Activated CD8-positive, alpha-beta T cell treated with anti-CD3 and anti-CD28 coated beads for 36 hours (primary cell): ENCODE measurements around the gene GRB14. TPM values are rescaled to one million over a fixed set of nuclear protein-coding genes. Genes with fewer than 3 reads are reported as not detected.

Experiments
- ATAC-seq: fragments of 200-7000 bp; cut with Tn5 transposase; one replicate; pipeline ENCODE4 v1.10.0; 2021; ENCODE audit warnings: mild to moderate bottlenecking, moderate library complexity
- CTCF ChIA-PET: fragments of 350-600 bp; sonication (Branson Sonifier 250); formaldehyde crosslinking; loops from one replicate; lab custom pipeline; 2021; ENCODE audit warnings: antibody characterized with exemption; lab: Charles Lee
- POLR2A ChIA-PET: fragments of 350-600 bp; sonication (Branson Sonifier 250); formaldehyde crosslinking; loops from one replicate; lab custom pipeline; 2021; ENCODE audit warnings: antibody characterized with exemption; lab: Charles Lee
- DNase-seq: peaks from one replicate; pipeline ENCODE4 v3.0.0-alpha.2; 2020
- H3K27ac Mint-ChIP-seq: one replicate; pipeline ENCODE4 v1.8.0; 2021; ENCODE audit warnings: mild to moderate bottlenecking, mixed read lengths
- H3K27me3 Mint-ChIP-seq: one replicate; pipeline ENCODE4 v1.8.0; 2021; ENCODE audit warnings: mixed read lengths
- H3K36me3 Mint-ChIP-seq: one replicate; pipeline ENCODE4 v1.8.0; 2021; ENCODE audit warnings: low read depth, mixed read lengths
- H3K4me1 Mint-ChIP-seq: one replicate; pipeline ENCODE4 v1.8.0; 2021; ENCODE audit warnings: low read depth, mixed read lengths
- H3K4me3 Mint-ChIP-seq: one replicate; pipeline ENCODE4 v1.8.0; 2021; ENCODE audit warnings: mild to moderate bottlenecking, moderate library complexity, mixed read lengths
- H3K9me3 Mint-ChIP-seq: one replicate; pipeline ENCODE4 v1.8.0; 2021; ENCODE audit warnings: mixed read lengths
- intact Hi-C: fragments of 100-400 bp; cut with micrococcal nuclease; formaldehyde crosslinking; loops from one replicate; pipeline ENCODE4 v1.10.0; 2022
- total RNA-seq, 2 experiments: library from RNA; stranded (reverse); gene quantifications; one replicate each; pipeline ENCODE4 v1.2.3, GENCODE V29; 2021
- TF ChIP-seq, protein P1 (sequence below): fragments of 200-600 bp; IDR thresholded peaks from one replicate; pipeline ENCODE4 v1.8.0; 2022; ENCODE audit warnings: antibody characterized with exemption, mild to moderate bottlenecking

The GRB14 gene
- total RNA-seq, 2 experiments from 2014 or later: not detected

DNA sequence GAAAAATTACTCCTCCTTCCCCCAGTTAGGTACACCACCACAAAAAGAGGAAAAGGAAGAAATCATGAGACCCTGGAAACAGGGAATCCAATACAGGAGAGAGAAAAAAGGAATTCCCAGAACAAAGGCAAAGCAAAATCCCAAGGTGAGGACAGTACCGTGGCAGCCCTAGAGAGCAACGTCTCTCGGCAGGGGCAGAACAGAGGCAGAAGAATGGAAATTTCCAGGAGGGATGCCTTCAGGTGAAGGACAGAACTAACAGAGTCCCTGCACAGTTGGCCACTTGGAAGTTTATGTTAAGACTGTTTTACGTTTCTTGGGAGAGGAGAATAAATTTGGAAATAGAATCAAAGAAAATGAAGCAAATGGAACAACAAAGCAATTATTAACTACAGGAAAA is 27.7 kb downstream of the GRB14 start:
- TF ChIP-seq, protein P1, sequence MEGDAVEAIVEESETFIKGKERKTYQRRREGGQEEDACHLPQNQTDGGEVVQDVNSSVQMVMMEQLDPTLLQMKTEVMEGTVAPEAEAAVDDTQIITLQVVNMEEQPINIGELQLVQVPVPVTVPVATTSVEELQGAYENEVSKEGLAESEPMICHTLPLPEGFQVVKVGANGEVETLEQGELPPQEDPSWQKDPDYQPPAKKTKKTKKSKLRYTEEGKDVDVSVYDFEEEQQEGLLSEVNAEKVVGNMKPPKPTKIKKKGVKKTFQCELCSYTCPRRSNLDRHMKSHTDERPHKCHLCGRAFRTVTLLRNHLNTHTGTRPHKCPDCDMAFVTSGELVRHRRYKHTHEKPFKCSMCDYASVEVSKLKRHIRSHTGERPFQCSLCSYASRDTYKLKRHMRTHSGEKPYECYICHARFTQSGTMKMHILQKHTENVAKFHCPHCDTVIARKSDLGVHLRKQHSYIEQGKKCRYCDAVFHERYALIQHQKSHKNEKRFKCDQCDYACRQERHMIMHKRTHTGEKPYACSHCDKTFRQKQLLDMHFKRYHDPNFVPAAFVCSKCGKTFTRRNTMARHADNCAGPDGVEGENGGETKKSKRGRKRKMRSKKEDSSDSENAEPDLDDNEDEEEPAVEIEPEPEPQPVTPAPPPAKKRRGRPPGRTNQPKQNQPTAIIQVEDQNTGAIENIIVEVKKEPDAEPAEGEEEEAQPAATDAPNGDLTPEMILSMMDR: no peak
- no peak overlapping the region for H3K4me3 Mint-ChIP-seq
- H3K27me3 Mint-ChIP-seq: no peaks in the 10 kb centered on the region
- H3K4me1 Mint-ChIP-seq: no peaks in the 10 kb centered on the region
- ATAC-seq (no peak), DNase-seq (no peak)
- intact Hi-C loops: no loop called here
- H3K36me3 Mint-ChIP-seq: no peaks in the 10 kb centered on the region
- no peaks in the 10 kb centered on the region for H3K9me3 Mint-ChIP-seq
- ChIA-PET CTCF (no interaction called here), POLR2A (no interaction called here)
- no peak overlapping the region for H3K27ac Mint-ChIP-seq

DNA sequence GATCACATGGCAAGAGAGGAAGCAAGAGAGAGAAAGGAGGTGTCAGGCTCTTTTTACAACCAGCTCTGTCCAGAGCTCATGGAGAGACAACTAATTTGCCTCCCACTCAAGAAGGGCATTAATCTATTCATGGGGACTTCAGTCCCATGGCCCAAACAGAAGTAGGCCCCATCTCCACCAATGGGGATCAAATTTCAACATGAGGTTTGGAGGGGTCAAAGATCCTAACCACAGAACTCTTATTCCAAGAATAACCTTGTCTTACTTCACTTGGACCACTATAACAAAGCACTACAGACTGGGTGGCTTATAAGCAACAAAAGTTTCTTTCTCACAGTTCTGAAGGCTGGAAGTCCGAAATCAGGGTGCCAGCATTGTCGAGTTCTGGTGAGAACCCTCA is 31.8 kb downstream of the GRB14 start:
- CTCF ChIA-PET: interaction anchor here (1.2 kb wide), 1 partner anchor 11 kb away, joined by 4 read pairs; no protein-coding TSS in a partner anchor

DNA sequence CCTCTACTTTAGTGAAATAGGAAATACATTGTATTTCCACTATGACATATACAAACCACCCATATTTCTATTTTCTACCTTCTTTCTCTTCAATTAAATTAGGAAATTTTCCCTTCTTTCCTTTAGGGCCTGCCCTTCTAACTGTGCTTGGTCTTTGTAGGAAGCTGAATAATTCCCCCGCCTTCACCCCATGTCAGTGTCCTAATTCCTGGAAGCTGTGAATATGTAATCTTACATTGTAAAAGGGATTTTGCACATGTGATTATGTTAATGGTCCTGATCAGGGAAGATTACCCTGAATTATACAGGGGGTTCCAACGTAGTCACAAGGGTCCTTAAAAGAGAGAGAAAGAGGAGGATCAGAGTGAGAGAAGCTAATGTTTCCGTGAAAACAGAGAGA is 40.2 kb downstream of the GRB14 start:
- ATAC-seq (no peak), DNase-seq (no peak)
- no peaks in the 10 kb centered on the region for H3K9me3 Mint-ChIP-seq
- TF ChIP-seq, protein P1: no peak
- intact Hi-C loops: no loop called here
- POLR2A ChIA-PET: no interaction called here
- H3K27ac Mint-ChIP-seq: no peak overlapping the region
- no peaks in the 10 kb centered on the region for H3K4me1 Mint-ChIP-seq
- H3K27me3 Mint-ChIP-seq: no peaks in the 10 kb centered on the region
- H3K36me3 Mint-ChIP-seq: no peaks in the 10 kb centered on the region
- no peak overlapping the region for H3K4me3 Mint-ChIP-seq
- CTCF ChIA-PET: no interaction called here

More for the DNA sequence above, 31.8 kb downstream of the GRB14 start:
- intact Hi-C loops: no loop called here
- Mint-ChIP-seq H3K4me3 (no peak overlapping the region), H3K36me3 (no peaks in the 10 kb centered on the region), H3K27me3 (no peaks in the 10 kb centered on the region), H3K9me3 (no peaks in the 10 kb centered on the region), H3K4me1 (no peaks in the 10 kb centered on the region), H3K27ac (no peak overlapping the region)
- TF ChIP-seq, protein P1: no peak
- no peak for DNase-seq
- POLR2A ChIA-PET: no interaction called here
- ATAC-seq: no peak

DNA sequence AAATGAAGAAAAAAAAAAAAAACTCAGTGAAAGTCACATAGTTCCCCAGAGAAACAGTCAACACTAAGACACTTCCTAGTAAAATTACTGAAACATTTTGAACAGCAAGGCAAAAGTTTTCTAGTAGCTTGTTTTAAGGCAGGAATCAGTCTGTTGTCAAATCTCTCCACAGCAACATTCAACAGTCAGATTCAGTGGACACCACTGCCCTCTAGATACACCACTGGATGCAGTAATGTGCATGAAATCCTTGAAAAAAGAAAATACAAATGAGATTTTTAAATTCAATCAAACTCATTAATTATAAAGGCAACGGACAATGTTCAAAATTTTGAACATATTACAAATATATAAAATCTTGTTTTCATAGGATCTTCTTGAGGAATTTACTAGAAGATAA is 46.4 kb downstream of the GRB14 start:
- intact Hi-C loops: no loop called here
- H3K4me1 Mint-ChIP-seq: no peaks in the 10 kb centered on the region
- ATAC-seq (no peak), DNase-seq (no peak)
- TF ChIP-seq, protein P1: no peak
- H3K4me3 Mint-ChIP-seq: no peak overlapping the region
- no peak overlapping the region for H3K27ac Mint-ChIP-seq
- no peaks in the 10 kb centered on the region for H3K36me3 Mint-ChIP-seq
- ChIA-PET CTCF (interaction anchor here (0.6 to 1.5 kb wide), 2 partner anchors 15 to 1273 kb away, joined by 3 read pairs; no protein-coding TSS in a partner anchor), POLR2A (no interaction called here)
- H3K27me3 Mint-ChIP-seq: no peaks in the 10 kb centered on the region
- no peaks in the 10 kb centered on the region for H3K9me3 Mint-ChIP-seq

DNA sequence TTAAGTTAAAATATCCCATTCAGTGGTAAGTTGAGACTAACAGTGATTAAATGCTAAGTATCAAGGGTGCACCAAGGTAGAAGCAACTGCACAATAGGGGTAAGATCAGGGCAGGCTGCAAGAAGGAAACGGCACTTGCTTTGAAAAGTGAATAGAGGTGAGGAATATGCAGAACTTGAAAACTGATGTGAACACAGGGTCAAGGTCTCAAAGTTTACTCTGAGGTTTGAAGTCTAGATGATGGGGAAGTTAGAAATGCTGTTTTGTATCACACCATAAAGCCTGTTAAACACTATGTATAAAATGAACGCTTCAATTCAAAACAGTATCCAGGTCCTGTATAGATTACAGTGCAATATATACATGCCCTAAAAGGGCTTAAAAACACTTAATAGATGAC is 50.8 kb downstream of the GRB14 start:
- H3K36me3 Mint-ChIP-seq: no peaks in the 10 kb centered on the region
- ATAC-seq: no peak

More for the DNA sequence above, 50.8 kb downstream of the GRB14 start:
- H3K27me3 Mint-ChIP-seq: no peaks in the 10 kb centered on the region
- H3K27ac Mint-ChIP-seq: no peak overlapping the region
- TF ChIP-seq, protein P1: no peak
- ChIA-PET POLR2A (no interaction called here), CTCF (interaction anchor here (1.2 kb wide), 1 partner anchor 9 kb away, joined by 3 read pairs; no protein-coding TSS in a partner anchor)
- intact Hi-C loops: no loop called here
- H3K4me3 Mint-ChIP-seq: no peak overlapping the region
- DNase-seq: no peak
- H3K4me1 Mint-ChIP-seq: no peaks in the 10 kb centered on the region
- H3K9me3 Mint-ChIP-seq: no peaks in the 10 kb centered on the region
